HK-2 (cell line): Measurements from ENCODE around the gene PHACTR2.
"Not testable (repeated sequence)": the region's sequence is repeated elsewhere in the genome, so short reads cannot be mapped to it uniquely, and the experiment has no call there.

Experiments used
- DNase-seq: peaks from one replicate; pipeline ENCODE4 v3.0.0-alpha.2; 2018; ENCODE audit not compliant: unreplicated experiment

The PHACTR2 gene

GRCh38 chr6:143698759-143699429, 21.1 kb downstream of the PHACTR2 start:
- no peak for DNase-seq

GRCh38 chr6:143699430-143699825, 21.7 kb downstream of the PHACTR2 start:
- DNase-seq: no peak

GRCh38 chr6:143700684-143701348, 23.1 kb downstream of the PHACTR2 start:
- no peak for DNase-seq

- DNase-seq: no peak
Observed at GRCh38 chr6:143701349-143702234, 23.8 kb downstream of the PHACTR2 start.

- no peak for DNase-seq
Observed at GRCh38 chr6:143705569-143705968, 27.8 kb downstream of the PHACTR2 start.

- DNase-seq: no peak
Observed at GRCh38 chr6:143707697-143708096, 29.9 kb downstream of the PHACTR2 start.

- DNase-seq: no peak
Observed at GRCh38 chr6:143708889-143709288, 31.1 kb downstream of the PHACTR2 start.

GRCh38 chr6:143711714-143712113, 33.9 kb downstream of the PHACTR2 start:
- DNase-seq: no peak

GRCh38 chr6:143718472-143718871, 40.7 kb downstream of the PHACTR2 start:
- DNase-seq: no peak

GRCh38 chr6:143721642-143722041, 43.9 kb downstream of the PHACTR2 start:
- DNase-seq: no peak

GRCh38 chr6:143724876-143725275, 47.1 kb downstream of the PHACTR2 start:
- DNase-seq: no peak

GRCh38 chr6:143726015-143726647, 48.4 kb downstream of the PHACTR2 start:
- no peak for DNase-seq

GRCh38 chr6:143727035-143727434, 49.3 kb downstream of the PHACTR2 start:
- DNase-seq: no peak

- DNase-seq: no peak
Observed at GRCh38 chr6:143731789-143732188, 54.0 kb downstream of the PHACTR2 start.

- no peak for DNase-seq
Observed at GRCh38 chr6:143732536-143732935, 54.8 kb downstream of the PHACTR2 start.

GRCh38 chr6:143733510-143733909, 55.7 kb downstream of the PHACTR2 start:
- no peak for DNase-seq

- DNase-seq: no peak
Observed at GRCh38 chr6:143734641-143735063, 56.9 kb downstream of the PHACTR2 start.

- DNase-seq: not testable (repeated sequence)
Observed at GRCh38 chr6:143738072-143738690, 60.4 kb downstream of the PHACTR2 start.

GRCh38 chr6:143739341-143739851, 61.6 kb downstream of the PHACTR2 start:
- no peak for DNase-seq

GRCh38 chr6:143740213-143740612, 62.4 kb downstream of the PHACTR2 start:
- DNase-seq: no peak

- no peak for DNase-seq
Observed at GRCh38 chr6:143741480-143741879, 63.7 kb downstream of the PHACTR2 start.
